ENCODE measurements around the gene HARS1. TPM values are rescaled to one million over a fixed set of nuclear protein-coding genes. Genes with fewer than 3 reads are reported as not detected.

Gene HARS1
- total and polyA plus RNA-seq, 2 of the 13 experiments (the other 11 are each of a cell fraction or from before 2014, with no cell fraction given), result 36.9 to 66.2 TPM

DNA sequence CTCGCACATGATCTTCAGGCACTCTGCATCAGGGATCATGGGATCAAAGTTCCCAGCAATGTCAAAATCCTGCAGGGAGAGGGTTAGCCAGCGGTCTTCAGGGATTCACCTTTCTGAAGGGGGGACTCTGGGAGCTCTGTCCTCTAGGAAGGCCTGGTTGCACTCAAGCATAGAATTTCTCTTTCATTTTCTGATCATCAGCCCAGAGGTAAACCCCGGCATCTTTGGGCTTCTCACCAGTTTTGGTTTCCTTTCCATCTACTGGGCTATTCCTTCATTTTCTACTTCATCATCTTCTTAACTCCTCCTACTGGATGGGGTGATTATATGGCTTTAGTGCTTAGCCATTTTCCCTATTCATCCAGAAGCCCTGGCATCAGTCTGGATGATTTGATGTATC lies 13.2 kb downstream of the HARS1 start (continued):
- TF ChIP-seq, protein P1, sequence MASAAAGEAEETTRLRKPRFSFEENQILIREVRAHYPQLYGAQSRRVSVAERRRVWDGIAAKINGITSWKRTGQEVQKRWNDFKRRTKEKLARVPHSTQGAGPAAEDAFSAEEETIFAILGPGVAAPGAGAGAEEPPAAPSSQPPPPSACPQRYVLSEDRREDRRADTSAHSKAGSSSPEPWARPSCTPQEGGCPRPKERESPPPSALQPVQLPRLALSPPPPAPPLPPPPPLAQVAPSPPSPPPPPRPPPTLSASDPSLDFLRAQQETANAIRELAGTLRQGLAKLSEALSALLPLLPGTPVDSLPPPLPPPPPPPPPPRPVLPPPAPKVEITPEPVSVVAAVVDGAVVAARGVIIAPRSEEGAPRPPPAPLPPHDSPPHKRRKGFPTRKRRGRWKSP (CRISPR knock-in tag; IDR thresholded peaks at IDR 0.05), result no peak
- TF ChIP-seq, protein P2, sequence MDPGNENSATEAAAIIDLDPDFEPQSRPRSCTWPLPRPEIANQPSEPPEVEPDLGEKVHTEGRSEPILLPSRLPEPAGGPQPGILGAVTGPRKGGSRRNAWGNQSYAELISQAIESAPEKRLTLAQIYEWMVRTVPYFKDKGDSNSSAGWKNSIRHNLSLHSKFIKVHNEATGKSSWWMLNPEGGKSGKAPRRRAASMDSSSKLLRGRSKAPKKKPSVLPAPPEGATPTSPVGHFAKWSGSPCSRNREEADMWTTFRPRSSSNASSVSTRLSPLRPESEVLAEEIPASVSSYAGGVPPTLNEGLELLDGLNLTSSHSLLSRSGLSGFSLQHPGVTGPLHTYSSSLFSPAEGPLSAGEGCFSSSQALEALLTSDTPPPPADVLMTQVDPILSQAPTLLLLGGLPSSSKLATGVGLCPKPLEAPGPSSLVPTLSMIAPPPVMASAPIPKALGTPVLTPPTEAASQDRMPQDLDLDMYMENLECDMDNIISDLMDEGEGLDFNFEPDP (CRISPR knock-in tag; conservative IDR thresholded peaks at IDR 0.05), result no peak

DNA sequence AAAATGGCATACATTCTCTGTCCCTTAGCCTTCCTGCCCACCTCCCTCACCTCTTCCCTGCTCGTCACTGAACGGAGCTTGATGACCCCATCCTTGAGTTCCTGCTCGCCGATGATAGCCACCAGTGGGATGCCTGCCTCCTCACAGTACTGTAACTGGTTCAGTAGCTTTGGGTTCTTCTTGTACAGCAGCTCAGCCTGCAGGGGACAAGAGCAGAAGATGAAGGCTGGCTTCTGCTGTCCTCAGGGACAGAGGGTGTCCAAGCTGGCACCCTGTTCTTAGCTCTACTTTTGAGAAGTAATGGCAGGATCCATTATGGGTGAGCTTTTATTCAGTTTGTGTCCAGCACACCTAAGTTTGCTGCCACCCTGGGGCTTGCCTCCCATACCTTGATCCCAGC lies 16.5 kb downstream of the HARS1 start:
- no peaks in the 10 kb centered on the region for H3K79me2 ChIP-seq (ENCODE audit: insufficient read depth, low read length)
- no peak overlapping the region for H3K9ac ChIP-seq (ENCODE audit: insufficient read depth, low read depth, low read length)
- H3K27me3 ChIP-seq (ENCODE audit: control insufficient read depth in 1 of 2, insufficient read depth in 2 of 2, low read length in 2 of 2), result no peaks in the 10 kb centered on the region
- ChIA-PET CTCF (ENCODE audit: low intra/inter-chr PET ratio, low total read pairs) (no interaction called here), POLR2A (interaction anchor here (0.9 to 1.2 kb wide), 2 partner anchors 16 to 26 kb away, joined by 4 read pairs; partner anchors contain the start of genes HARS1, HARS2 and ZMAT2)
- FAIRE-seq, result no peak
- DNase-seq (ENCODE audit: low spot score), result no peak
- no peaks in the 10 kb centered on the region for H4K20me1 ChIP-seq (ENCODE audit: insufficient read depth, low read length)
- in situ Hi-C loops (cut with HindIII; ENCODE audit: extremely low pct_ligation_motif_present, low pct_unique_long_range_greater_than_20kb) (no loop called here), intact Hi-C loops (cut with micrococcal nuclease; ENCODE audit: unreplicated experiment) (no loop called here)
- no peaks in the 10 kb centered on the region for H3K4me1 ChIP-seq (ENCODE audit: insufficient read depth, low read length)
- ATAC-seq, result no peak
- TF ChIP-seq PHF5A (CRISPR knock-in tag; IDR thresholded peaks at IDR 0.05; ENCODE audit: low read depth, unreplicated experiment), result no peak
- TF ChIP-seq, protein P3, sequence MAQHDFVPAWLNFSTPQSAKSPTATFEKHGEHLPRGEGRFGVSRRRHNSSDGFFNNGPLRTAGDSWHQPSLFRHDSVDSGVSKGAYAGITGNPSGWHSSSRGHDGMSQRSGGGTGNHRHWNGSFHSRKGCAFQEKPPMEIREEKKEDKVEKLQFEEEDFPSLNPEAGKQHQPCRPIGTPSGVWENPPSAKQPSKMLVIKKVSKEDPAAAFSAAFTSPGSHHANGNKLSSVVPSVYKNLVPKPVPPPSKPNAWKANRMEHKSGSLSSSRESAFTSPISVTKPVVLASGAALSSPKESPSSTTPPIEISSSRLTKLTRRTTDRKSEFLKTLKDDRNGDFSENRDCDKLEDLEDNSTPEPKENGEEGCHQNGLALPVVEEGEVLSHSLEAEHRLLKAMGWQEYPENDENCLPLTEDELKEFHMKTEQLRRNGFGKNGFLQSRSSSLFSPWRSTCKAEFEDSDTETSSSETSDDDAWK (CRISPR knock-in tag; IDR thresholded peaks at IDR 0.05), result no peak
- TF ChIP-seq NFYB (CRISPR knock-in tag; IDR thresholded peaks at IDR 0.05), result no peak
- TF ChIP-seq HDAC6 (IDR thresholded peaks at IDR 0.05; ENCODE audit: low read depth, low read length), result no peak
- TF ChIP-seq HHEX (CRISPR knock-in tag; IDR thresholded peaks at IDR 0.05), result no peak
- peak; percentile 55; the same call in 1 of the 2 replicates for TF ChIP-seq AKAP8 (CRISPR knock-in tag; IDR thresholded peaks at IDR 0.05)
- no peak overlapping the region for H3K4me2 ChIP-seq (ENCODE audit: low read depth, low read length)
- peaks cover 29 to 56% of the 10 kb centered on the region in 2 experiments; a peak in 4 of 5 replicates for H3K36me3 ChIP-seq (replicated peaks in 1 of 2; ENCODE audit: control insufficient read depth in 1 of 2, insufficient read depth in 2 of 2, low read length in 2 of 2)
- no peak overlapping the region for H3K4me3 ChIP-seq (replicated peaks in 1 of 3; ENCODE audit: insufficient read depth in 1 of 3, low read depth in 2 of 3, low read length in 3 of 3)
- no peaks in the 10 kb centered on the region for H3K9me3 ChIP-seq (ENCODE audit: low read length)
- no peak overlapping the region for H2AFZ ChIP-seq (ENCODE audit: low read length)
- no TSS peak for BruUV-seq (replicated peaks)
- H3K27ac ChIP-seq (ENCODE audit: extremely low read length, insufficient read depth, low read length), result no peak overlapping the region
- WGBS (ENCODE audit: low lambda C conversion rate), result 96% methylated on average over 4 of the region's 4 CpGs
